Raji (cell line): ENCODE results near the gene ABCB11.

ENCODE experiments used
- POLR2A ChIP-seq: IDR thresholded peaks from 2 replicates; pipeline ENCODE4 v1.6.1; 2011; ENCODE audit warnings: low read depth, low read length, control low read depth; ENCODE audit not compliant: insufficient read depth

ABCB11 gene

DNA sequence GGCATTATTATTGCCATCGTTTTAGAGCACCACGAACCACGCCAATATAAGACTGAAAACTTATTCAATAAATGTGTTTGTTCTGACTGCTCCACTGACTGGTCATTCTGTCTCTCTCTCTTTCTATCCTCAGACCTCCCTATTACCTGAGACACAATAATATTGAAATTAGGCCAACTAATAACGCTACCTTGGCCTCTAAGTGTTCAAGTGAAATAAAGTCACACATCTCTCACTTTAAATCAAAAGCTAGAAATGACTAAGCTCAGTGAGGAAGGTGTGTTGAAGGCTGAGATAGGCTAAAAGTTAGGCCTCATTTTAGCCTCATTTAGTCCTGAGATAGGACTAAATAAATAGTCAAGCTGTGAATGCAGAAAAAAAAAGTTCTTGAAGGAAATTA lies 91.2 kb downstream of the ABCB11 start:
- TF ChIP-seq POLR2A, result no peak

DNA sequence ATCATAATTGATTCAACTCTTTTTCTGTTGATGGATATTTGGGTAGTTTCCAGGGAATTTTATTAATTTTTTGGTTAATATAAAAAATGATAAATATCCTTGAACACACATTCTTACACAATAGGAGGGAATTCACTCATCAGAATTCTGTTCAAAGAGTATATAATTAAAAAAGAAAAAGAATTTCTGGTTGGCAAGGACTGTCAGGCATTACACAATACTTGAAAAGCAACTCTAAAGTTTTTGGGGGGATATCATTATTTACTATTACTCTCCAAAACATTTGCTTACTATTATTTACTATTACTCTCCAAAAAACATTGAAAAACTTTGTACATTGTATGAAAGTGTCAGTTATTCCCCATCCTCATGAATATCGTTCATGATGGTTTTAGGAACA lies 92.1 kb downstream of the ABCB11 start:
- no peak for TF ChIP-seq POLR2A

DNA sequence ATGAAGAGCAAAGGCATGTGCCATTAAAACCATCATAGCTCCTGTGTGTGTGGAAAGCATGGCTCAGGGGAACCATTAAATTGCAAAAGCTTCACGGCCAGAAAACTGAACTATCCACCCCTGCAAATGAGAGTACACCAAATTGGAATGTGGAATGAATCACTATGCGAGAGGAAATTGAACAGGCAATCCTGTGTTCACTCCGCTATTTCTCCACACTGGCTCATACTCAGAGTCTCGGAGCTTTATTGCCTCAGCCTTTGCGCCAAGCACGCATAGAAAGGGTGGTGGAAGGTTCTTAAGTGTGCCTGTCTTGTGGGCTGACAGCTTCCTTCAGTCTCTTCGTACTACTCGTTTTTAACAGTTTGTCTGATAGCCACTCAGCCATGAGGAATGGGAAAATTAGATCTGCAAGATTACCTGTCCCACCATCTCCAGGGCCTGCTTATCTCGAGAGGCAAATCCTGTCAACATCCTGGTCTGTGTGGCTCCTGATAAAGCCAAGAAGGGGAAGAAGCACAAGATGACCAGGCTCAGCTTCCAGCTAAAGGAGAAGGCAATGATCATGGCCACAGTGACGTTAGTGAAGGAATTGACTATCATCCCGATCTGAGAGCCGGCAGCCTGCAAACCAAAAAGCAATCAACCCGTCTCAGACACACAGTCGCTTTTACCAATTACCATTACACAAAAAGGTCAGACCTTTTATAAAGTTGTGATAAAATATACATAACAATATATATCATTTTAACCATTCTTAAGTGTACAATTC lies 95.1 kb downstream of the ABCB11 start:
- no peak for TF ChIP-seq POLR2A

DNA sequence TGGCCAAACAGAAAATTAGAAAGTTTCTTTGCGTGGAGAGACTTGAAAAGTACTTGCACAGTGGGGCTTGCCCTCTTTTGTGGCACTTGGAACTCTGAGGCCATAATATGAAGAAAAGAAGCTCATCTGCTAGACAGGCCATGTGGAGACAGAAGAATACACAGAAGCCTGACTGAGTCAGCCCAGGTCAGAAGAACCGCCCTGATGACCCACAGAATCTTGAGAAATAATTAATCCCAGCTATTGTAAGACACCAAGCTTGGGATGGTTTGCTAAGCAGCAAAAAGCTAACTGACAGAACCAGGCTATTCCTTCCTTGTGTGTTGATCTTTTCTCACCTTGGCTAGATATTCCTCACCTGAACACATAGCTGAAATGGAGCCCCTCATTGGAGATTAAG lies 96.3 kb downstream of the ABCB11 start:
- TF ChIP-seq POLR2A, result no peak

- TF ChIP-seq POLR2A, result no peak
These were observed 100.9 kb downstream of the ABCB11 start for GRCh38 chr2:168930242-168930641.

GRCh38 chr2:168929031-168929430 lies 102.1 kb downstream of the ABCB11 start:
- TF ChIP-seq POLR2A, result no peak

GRCh38 chr2:168928113-168928831 lies 102.9 kb downstream of the ABCB11 start:
- no peak for TF ChIP-seq POLR2A

GRCh38 chr2:168926621-168927386 lies 104.3 kb downstream of the ABCB11 start:
- no peak for TF ChIP-seq POLR2A

DNA sequence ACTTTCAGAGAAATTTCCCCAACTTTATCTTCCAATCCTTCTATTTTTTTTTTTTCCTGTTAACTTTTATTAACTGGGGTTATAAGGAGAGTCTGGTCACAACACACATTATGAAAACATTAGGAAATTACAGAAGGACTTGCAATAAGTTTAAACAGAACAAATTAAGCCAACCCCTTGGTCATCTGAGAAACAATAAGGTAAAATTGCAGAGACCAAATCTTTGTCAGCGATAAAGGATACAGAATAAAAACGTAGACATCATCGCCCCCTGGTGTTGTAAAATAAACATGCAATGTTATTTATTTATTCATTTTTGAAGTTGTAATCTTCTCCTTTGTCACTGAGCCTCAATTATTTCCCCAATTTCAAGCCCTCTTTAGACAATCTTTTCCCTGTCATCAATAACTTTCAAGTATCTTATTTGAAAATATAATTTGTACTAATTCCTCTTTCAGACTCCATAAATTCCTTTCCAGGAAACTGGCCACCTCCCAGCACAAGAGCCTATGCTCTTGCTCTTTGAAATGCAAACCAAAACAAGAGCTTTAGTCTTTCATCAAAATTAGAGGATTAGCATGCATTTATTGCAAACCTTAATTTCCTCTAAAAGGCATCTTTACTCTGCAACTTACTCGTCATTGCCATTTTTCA lies 110.5 kb downstream of the ABCB11 start:
- no peak for TF ChIP-seq POLR2A

- TF ChIP-seq POLR2A, result no peak
These were observed 114.8 kb downstream of the ABCB11 start for GRCh38 chr2:168916331-168916675.

DNA sequence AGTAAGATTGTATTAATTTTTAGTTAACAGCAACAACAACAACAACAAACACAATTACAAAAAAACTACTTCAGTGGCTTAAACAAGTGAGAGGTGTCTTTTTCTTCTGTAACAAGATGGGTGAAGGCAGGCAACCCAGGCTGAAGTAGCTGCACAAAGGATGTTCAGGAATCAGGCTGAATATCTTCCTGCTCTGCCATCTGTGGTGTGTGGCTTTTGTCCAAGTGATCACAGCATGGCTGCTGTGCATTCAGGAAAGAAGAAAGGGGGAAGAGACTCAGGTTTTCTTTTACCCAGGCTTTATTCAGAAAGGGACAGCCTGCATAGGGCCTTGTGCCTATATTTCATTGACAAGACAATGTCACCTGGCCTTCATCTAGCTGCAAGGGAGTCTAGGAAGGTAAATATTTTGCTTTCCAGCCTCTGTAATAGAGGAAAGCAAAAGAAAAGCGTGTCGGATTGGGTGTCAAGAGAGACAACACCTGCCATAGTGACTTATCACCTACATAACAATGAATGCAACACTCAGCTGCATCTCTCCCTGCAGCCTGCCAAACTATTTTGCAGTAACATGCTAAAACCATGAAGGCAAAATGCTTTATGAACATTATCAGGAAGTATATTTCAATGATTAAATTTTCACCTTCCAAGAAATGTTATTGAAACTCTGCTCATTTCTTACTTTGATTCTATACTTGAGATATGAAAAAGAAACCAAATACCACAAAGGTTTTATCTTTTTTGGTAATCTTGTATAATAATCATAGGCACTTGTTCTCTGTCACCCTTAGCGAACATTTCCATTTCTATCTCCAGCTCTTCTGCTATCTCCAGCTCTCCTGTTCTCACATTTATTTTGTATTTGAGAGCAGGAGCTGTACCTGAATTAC lies 115.4 kb downstream of the ABCB11 start:
- no peak for TF ChIP-seq POLR2A

DNA sequence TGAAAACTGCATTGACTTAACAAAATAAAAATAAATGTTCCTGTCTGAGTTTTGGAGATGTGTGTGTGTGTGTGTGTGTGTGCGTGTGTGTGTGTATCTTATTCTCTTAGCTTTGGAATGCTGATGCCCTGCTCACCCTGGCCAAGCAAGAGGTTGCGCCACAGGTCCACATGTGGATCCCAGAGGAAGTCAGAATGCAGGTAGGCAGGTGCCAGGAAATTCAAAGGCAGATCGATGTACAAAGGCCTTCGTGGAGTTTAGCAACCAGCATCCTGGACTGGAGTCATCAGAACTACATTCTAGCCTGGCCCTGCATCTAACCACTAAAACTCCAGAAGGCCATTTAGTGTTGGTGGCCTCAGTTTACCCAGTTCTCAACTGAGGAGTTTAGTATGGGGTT lies 117.6 kb downstream of the ABCB11 start:
- no peak for TF ChIP-seq POLR2A

- TF ChIP-seq POLR2A, result no peak
These were observed 118.2 kb downstream of the ABCB11 start for GRCh38 chr2:168912901-168913369.

DNA sequence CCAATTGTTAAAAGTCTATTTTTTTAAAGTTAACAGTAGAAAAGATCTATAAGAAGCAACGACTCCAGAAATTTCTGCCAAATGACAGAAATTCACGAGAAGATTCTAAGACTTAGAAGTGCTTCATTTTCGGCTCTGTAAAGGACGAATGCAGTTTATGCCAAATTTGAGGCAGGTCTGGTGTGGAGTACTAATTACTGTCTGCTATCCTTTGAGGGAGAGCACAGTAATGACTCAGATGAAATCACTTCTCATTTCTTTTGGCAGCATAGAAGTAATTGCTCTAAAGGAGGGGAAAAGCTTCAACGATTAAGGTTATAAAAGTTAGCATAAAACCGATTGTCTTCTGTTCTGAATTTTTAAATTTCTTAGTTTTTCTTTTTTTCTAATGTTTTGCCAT lies 118.7 kb downstream of the ABCB11 start:
- TF ChIP-seq POLR2A, result no peak

- TF ChIP-seq POLR2A, result no peak
These were observed 120.8 kb downstream of the ABCB11 start for GRCh38 chr2:168910330-168910729.
